ENCODE results near the gene TMOD1.

GRCh38 chr9:97545486-97545885 lies 44.0 kb downstream of the TMOD1 start:
- no peak for TF ChIP-seq CTCF (IDR thresholded peaks at IDR 0.05)
- no peak for TF ChIP-seq SMAD3 (CRISPR knock-in tag; IDR thresholded peaks at IDR 0.05; ENCODE audit: borderline replicate concordance)
- TF ChIP-seq NFE2L1 (CRISPR knock-in tag; IDR thresholded peaks at IDR 0.05), result no peak
- TF ChIP-seq GABPB1 (CRISPR knock-in tag; IDR thresholded peaks at IDR 0.05), result no peak
- TF ChIP-seq ETV6 (CRISPR knock-in tag; IDR thresholded peaks at IDR 0.05), result no peak
- no peak for TF ChIP-seq ESRRA (CRISPR knock-in tag; IDR thresholded peaks at IDR 0.05; ENCODE audit: borderline replicate concordance)
- TF ChIP-seq CREM (CRISPR knock-in tag; IDR thresholded peaks at IDR 0.05), result no peak
- TF ChIP-seq, protein P1, sequence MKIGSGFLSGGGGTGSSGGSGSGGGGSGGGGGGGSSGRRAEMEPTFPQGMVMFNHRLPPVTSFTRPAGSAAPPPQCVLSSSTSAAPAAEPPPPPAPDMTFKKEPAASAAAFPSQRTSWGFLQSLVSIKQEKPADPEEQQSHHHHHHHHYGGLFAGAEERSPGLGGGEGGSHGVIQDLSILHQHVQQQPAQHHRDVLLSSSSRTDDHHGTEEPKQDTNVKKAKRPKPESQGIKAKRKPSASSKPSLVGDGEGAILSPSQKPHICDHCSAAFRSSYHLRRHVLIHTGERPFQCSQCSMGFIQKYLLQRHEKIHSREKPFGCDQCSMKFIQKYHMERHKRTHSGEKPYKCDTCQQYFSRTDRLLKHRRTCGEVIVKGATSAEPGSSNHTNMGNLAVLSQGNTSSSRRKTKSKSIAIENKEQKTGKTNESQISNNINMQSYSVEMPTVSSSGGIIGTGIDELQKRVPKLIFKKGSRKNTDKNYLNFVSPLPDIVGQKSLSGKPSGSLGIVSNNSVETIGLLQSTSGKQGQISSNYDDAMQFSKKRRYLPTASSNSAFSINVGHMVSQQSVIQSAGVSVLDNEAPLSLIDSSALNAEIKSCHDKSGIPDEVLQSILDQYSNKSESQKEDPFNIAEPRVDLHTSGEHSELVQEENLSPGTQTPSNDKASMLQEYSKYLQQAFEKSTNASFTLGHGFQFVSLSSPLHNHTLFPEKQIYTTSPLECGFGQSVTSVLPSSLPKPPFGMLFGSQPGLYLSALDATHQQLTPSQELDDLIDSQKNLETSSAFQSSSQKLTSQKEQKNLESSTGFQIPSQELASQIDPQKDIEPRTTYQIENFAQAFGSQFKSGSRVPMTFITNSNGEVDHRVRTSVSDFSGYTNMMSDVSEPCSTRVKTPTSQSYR (CRISPR knock-in tag; IDR thresholded peaks at IDR 0.05), result no peak
- no peak for TF ChIP-seq ZNF416 (CRISPR knock-in tag; IDR thresholded peaks at IDR 0.05)
- no peak for TF ChIP-seq TP53 (CRISPR knock-in tag; IDR thresholded peaks at IDR 0.05)
- no peak for TF ChIP-seq HMGA2 (CRISPR knock-in tag; IDR thresholded peaks at IDR 0.05)
- no peak for TF ChIP-seq ATF3 (CRISPR knock-in tag; conservative IDR thresholded peaks at IDR 0.05)

Data from WTC11 (cell line).